LoVo (cell line): ENCODE data around the gene SIPA1L3.
A peak's percentile ranks its signal among the peaks of the same experiment; 100 is the strongest.

Source experiments
- DNase-seq: peaks from one replicate; pipeline ENCODE4 v3.0.0-alpha.2; 2016; ENCODE audit warnings: low spot score

SIPA1L3 gene

GRCh38 chr19:38072776-38073750 lies 166.1 kb downstream of the SIPA1L3 start:
- DNase-seq: no peak

- no peak for DNase-seq
Observed at GRCh38 chr19:38073841-38074685, 167.1 kb downstream of the SIPA1L3 start.

GRCh38 chr19:38076337-38076736 lies 169.3 kb downstream of the SIPA1L3 start:
- DNase-seq: no peak

- DNase-seq: no peak
Observed at GRCh38 chr19:38078302-38078930, 171.4 kb downstream of the SIPA1L3 start.

- DNase-seq: no peak
Observed at GRCh38 chr19:38079926-38080380, 172.9 kb downstream of the SIPA1L3 start.

GRCh38 chr19:38081547-38082255 lies 174.7 kb downstream of the SIPA1L3 start:
- no peak for DNase-seq

- no peak for DNase-seq
Observed at GRCh38 chr19:38082256-38083118, 175.5 kb downstream of the SIPA1L3 start.

GRCh38 chr19:38084196-38084595 lies 177.2 kb downstream of the SIPA1L3 start:
- DNase-seq: no peak

GRCh38 chr19:38089440-38089839 lies 182.4 kb downstream of the SIPA1L3 start:
- DNase-seq: no peak

GRCh38 chr19:38093154-38093553 lies 186.1 kb downstream of the SIPA1L3 start:
- DNase-seq: no peak

GRCh38 chr19:38093587-38093986 lies 186.6 kb downstream of the SIPA1L3 start:
- no peak for DNase-seq

GRCh38 chr19:38095411-38096308 lies 188.7 kb downstream of the SIPA1L3 start:
- peak; percentile 30 for DNase-seq

GRCh38 chr19:38099966-38100365 lies 193.0 kb downstream of the SIPA1L3 start:
- DNase-seq: no peak

- no peak for DNase-seq
Observed at GRCh38 chr19:38100589-38100988, 193.6 kb downstream of the SIPA1L3 start.

GRCh38 chr19:38101723-38102122 lies 194.7 kb downstream of the SIPA1L3 start:
- no peak for DNase-seq

GRCh38 chr19:38105574-38105973 lies 198.6 kb downstream of the SIPA1L3 start:
- DNase-seq: no peak

GRCh38 chr19:38107129-38107528 lies 200.1 kb downstream of the SIPA1L3 start:
- no peak for DNase-seq

- DNase-seq: no peak
Observed at GRCh38 chr19:38111898-38112297, 204.9 kb downstream of the SIPA1L3 start.

GRCh38 chr19:38114651-38115050 lies 207.6 kb downstream of the SIPA1L3 start:
- no peak for DNase-seq
